HAP-1 (cell line): Measurements from ENCODE around the gene C2orf49.

Experiments used
- DNase-seq, 2 experiments: peaks; one replicate each; pipeline ENCODE4 v3.0.0-alpha.2; 2016 to 2020; ENCODE audit warnings: low spot score in 2 of 2
- H3K27me3 ChIP-seq: fragments of 250-450 bp; sonication (Bioruptor Pico); 2 replicates; pipeline ENCODE4 v1.5.1; 2020; ENCODE audit warnings: low read depth, mild to moderate bottlenecking, moderate library complexity
- H3K36me3 ChIP-seq: fragments of 250-450 bp; sonication (Bioruptor Pico); replicated peaks from 2 replicates; pipeline ENCODE4 v1.5.1; 2020; ENCODE audit warnings: mild to moderate bottlenecking
- H3K4me1 ChIP-seq: fragments of 250-450 bp; sonication (Bioruptor Pico); 2 replicates; pipeline ENCODE4 v1.5.1; 2020; ENCODE audit warnings: mild to moderate bottlenecking
- H3K4me3 ChIP-seq: fragments of 250-450 bp; sonication (Bioruptor Pico); 2 replicates; pipeline ENCODE4 v1.5.1; 2020; ENCODE audit warnings: mild to moderate bottlenecking, moderate library complexity
- H3K9me3 ChIP-seq: fragments of 250-450 bp; sonication (Bioruptor Pico); 2 replicates; pipeline ENCODE4 v1.5.1; 2020; ENCODE audit warnings: mild to moderate bottlenecking, moderate library complexity
- in situ Hi-C: fragments of 300-500 bp; cut with MboI; formaldehyde crosslinking; loops from 3 replicates; pipeline ENCODE4 v1.14.3; 2020; ENCODE audit warnings: low sequenced_read_pairs, inconsistent platforms, mixed read lengths

C2orf49 gene

DNA sequence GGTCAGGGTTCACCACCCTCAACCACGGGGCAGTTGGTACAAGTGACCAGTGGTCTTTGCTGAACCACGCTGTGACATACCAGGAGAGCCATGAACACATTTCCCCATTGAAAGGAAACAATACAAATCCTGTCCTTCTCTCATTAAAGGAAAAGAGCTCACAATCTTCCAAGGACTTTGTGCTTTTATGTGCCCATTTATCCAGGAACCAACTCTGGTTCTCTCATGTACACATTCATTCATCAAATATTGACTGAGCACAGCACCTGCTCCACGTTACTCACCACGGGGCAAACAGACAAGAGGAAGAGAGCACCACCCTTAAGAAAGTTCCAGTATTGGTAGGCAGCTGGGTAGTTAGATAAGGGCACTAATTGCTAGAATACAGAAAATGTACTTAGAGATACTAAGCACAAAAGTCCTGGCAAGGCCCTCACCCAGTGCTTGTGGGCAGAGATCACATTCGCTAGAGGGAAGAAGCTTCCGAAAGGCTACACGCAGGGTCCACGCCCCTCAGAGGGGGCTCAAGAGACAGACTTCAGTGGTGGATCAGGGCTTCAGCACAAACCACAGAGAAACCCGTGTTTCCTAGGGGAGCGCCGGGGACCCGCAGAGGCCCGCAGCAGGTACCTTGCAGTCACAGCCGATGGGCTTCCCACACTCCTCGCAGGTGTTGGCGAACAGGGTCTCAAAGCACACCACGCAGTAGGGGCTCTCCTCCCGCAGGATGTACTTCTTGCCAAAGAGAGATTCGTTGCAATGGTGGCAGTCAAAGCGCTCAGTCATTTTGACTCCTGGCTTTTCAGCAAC is 48.6 kb downstream of the C2orf49 start:
- in situ Hi-C loops, result no loop called here
- no peak overlapping the region for H3K4me3 ChIP-seq
- no peak for DNase-seq
- no peaks in the 10 kb centered on the region for H3K9me3 ChIP-seq
- peaks cover 46% of the 10 kb centered on the region for H3K36me3 ChIP-seq
- no peaks in the 10 kb centered on the region for H3K4me1 ChIP-seq
- H3K27me3 ChIP-seq, result no peaks in the 10 kb centered on the region

DNA sequence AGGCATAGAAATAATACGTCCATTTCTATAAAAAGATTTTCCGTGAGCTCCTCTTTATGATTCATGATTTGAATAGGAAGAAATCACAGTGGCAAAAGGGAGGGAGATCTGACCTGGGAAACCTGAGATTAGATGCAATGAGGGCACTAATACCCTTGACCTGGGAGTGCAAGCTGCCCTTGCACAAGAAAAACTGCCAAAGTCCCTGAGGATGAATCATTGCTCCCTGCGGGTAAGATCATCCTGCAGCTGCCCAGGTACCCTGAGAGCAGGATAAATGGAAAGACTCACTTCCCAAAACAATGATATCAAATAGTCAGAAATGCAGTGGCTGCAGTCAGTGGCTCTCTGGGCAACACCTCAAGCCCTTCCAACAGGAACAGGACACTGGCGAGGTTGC is 49.9 kb downstream of the C2orf49 start:
- Histone ChIP-seq H3K27me3 (no peaks in the 10 kb centered on the region), H3K9me3 (no peaks in the 10 kb centered on the region), H3K4me1 (no peaks in the 10 kb centered on the region), H3K36me3 (peaks cover 42% of the 10 kb centered on the region), H3K4me3 (no peak overlapping the region)
- no peak for DNase-seq
- in situ Hi-C loops, result no loop called here

DNA sequence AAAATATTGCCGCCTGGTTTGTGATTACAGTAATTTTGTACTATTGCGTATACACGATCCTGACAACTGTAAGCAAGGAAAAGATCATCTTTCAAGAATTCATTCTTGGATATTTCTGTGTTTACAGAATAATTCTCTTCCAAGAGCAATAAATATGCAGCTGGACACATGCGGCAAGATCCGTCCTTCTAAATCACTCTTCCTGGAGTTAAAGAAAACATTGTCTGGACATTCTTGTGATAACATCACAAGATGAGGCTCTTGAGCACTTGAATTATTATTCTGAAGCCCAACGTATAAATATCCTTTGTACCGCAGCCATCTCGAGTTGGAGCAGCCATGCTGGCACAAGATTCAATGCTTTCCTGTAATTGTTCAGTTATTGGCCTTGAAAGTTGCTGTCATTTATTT is 51.6 kb downstream of the C2orf49 start:
- Histone ChIP-seq H3K4me1 (no peaks in the 10 kb centered on the region), H3K4me3 (no peak overlapping the region), H3K36me3 (peaks cover 30% of the 10 kb centered on the region), H3K9me3 (no peaks in the 10 kb centered on the region), H3K27me3 (no peaks in the 10 kb centered on the region)
- in situ Hi-C loops, result no loop called here
- no peak for DNase-seq

DNA sequence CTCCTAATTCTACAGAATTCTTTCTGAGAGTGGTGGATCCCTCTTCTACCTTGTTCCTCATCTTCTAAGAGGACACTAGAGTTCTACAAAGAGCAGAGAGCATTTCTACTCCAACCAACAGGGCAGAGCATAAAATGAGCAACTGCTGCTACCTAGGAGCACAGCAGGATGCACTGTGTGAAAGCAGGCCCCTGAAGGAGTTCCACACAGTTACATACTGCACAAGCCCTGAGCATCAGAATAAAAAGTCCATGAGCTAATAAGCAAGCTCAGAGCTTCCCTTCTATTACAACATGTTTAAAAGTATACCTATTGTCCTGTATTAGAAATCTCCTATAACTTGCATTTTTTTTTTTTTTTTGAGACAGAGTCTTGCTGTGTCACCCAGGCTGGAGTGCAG is 53.1 kb downstream of the C2orf49 start:
- Histone ChIP-seq H3K36me3 (peaks cover 16% of the 10 kb centered on the region), H3K9me3 (no peaks in the 10 kb centered on the region), H3K4me3 (no peak overlapping the region), H3K27me3 (no peaks in the 10 kb centered on the region), H3K4me1 (no peaks in the 10 kb centered on the region)
- in situ Hi-C loops, result no loop called here
- no peak for DNase-seq

DNA sequence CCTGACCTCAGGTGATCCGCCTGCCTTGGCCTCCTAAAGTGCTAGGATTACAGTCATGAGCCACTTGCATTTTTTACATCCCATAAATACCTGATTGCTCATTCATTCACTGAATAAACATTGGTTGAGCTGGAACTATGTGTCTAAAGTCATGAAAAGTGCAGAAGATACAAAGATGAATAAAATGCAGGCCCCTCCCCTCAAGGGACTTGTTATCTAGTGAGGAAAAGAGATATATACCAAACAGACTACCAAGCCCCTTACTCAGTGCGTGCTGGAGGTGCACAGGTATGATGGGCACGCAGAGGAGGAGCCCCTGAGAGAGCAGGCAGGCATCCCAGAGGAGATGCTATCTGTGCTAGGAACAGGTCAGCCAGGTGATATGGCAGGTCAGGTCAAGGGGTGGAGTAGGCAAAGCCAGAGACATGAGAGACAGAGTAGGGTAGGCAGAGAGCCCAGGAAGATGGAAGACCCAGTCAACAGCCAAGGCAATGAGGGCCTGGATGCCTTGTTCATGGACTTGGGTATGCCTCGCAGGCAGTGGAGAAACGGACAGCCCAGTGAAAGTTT is 53.8 kb downstream of the C2orf49 start:
- in situ Hi-C loops, result no loop called here
- Histone ChIP-seq H3K4me3 (no peak overlapping the region), H3K9me3 (no peaks in the 10 kb centered on the region), H3K4me1 (no peaks in the 10 kb centered on the region), H3K36me3 (peaks cover 14% of the 10 kb centered on the region), H3K27me3 (no peaks in the 10 kb centered on the region)
- DNase-seq, result no peak

DNA sequence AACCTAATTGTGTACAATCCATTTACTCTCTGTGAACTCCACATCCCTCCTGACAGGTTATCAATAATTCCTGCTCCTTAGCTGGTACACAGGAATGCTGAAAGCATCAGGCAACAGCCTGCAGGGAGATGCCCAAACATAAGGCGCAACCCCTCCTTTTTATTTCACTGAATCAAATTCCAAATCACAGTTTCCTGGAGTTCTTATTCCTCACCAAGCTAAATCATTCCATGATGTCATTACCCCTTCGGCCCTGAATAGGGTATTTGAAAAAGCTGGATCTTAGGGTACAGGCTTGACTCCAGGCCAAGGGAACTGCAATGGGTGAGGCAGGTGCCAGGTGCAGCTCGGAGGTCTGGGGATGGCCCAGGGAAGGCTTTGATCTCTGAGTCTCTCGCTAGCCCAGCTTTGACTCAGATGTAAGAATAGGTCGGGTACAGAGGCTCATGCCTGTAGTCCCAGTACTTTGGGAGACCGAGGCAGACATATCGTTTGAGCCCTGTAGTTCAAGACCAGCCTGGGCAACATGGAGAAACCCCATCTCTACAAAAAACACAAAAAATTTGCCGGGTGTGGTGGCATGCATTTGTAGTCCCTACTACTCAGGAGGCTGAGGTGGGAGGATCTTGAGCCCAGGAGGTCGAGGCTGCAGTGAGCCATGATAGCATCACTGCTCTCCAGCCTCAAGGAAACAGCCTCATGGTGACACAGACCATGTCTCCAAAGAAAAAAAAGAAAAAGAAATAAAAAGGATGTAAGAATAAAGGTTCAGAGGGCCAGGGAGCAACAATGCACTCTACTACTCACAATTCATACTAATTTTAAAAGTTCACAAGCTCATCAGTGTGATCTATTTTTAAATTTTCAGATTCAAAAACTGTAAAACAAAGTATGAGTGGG is 54.7 kb downstream of the C2orf49 start:
- H3K36me3 ChIP-seq, result peaks cover 12% of the 10 kb centered on the region
- in situ Hi-C loops, result no loop called here
- no peak overlapping the region for H3K4me3 ChIP-seq

DNA sequence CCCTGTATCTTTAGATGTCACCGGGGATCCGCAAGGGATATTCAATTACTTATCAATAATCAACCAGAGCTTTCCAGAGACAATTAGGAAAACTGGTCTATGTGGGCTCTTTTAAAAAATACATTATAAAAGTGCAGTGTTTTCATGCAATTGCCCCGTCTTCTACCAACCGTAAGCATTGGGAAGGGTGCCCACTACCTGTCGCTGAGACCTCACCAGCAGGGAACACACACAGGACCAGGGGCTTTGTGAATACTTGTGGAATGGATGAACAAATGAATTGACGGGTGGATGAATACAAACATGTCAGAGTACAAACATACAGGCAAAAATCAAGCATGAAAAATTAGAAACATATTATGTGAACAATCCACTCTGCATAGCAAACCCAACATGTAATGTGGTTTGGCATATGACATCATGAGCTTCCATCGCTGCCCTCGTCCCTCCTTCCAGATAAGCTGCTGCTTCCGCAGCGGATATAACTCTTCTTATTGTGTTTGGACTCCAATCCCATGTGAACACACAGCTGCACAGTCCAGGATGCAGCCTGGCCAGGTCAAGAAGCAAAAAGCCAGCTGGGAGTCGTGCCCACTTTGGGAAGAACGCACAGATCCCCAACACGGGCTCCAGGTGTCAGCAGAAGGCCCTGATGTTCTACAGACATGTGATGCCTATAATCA is 56.2 kb downstream of the C2orf49 start:
- in situ Hi-C loops, result no loop called here

More for the DNA sequence above, 54.7 kb downstream of the C2orf49 start:
- Histone ChIP-seq H3K27me3 (no peaks in the 10 kb centered on the region), H3K4me1 (peaks cover under 1% of the 10 kb centered on the region), H3K9me3 (no peaks in the 10 kb centered on the region)
- DNase-seq, result no peak

DNA sequence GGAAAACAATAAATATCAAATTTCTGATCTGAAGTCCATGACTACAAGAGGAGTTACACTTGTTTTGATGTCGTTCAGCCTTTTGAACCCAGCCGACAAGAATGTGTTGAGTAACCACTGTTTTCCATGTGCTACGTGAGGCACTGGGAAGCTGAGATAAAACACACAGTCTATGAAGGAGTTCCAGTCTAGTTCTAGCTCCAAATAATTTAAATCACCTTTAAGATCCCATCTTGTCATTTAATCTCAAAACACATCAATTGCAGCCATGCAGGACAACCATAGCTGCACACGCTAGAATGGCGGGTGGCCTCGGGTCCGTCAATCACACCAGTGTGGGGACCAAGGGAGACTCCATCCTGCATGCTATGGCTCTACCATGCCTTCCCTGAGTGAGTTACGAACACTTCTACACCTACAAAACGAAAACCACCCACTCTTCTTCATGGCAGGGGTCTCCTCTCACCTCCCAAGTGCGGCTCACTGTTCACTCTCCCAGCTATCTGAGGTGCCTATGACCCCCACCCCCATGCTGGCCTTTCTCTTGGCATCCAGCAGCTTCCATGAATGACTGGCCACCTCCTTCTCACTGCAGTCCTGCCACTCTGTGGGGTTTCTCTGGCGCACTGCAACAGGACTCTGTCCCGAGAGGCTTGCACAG is 57.7 kb downstream of the C2orf49 start:
- Histone ChIP-seq H3K9me3 (no peaks in the 10 kb centered on the region), H3K4me3 (no peak overlapping the region), H3K4me1 (peaks cover 5% of the 10 kb centered on the region), H3K27me3 (no peaks in the 10 kb centered on the region), H3K36me3 (peaks cover 6% of the 10 kb centered on the region; the same call in 1 of the 2 replicates)
- in situ Hi-C loops, result no loop called here
- DNase-seq, result no peak

More for the DNA sequence above, 56.2 kb downstream of the C2orf49 start:
- H3K36me3 ChIP-seq, result peaks cover 6% of the 10 kb centered on the region; the same call in 1 of the 2 replicates
- H3K27me3 ChIP-seq, result no peaks in the 10 kb centered on the region
- H3K9me3 ChIP-seq, result no peaks in the 10 kb centered on the region
- no peak overlapping the region for H3K4me3 ChIP-seq
- peaks cover 5% of the 10 kb centered on the region for H3K4me1 ChIP-seq
- no peak for DNase-seq

DNA sequence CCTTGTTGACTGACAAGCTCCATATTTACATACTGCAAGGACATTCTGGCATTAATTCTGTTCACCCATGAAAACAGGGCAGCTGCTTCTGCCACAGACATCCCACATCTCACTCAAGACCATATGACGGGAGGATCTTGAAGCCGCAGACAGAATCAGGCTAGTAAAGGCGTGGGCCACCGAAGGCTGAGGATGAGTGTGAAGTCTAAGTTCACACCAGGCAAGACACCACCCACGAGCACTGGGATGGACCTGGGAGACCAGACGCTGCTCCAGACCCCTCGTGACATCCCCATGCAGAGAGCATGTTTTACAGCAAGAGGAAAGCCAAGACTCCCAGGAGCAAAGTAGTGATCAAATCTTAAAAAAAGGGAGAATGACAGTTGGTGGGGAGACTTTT is 58.4 kb downstream of the C2orf49 start:
- no peaks in the 10 kb centered on the region for H3K9me3 ChIP-seq
- DNase-seq, result no peak
- H3K4me3 ChIP-seq, result no peak overlapping the region
- H3K4me1 ChIP-seq, result peaks cover 5% of the 10 kb centered on the region
- in situ Hi-C loops, result no loop called here
- H3K27me3 ChIP-seq, result no peaks in the 10 kb centered on the region
- peaks cover 6% of the 10 kb centered on the region; the same call in 1 of the 2 replicates for H3K36me3 ChIP-seq

DNA sequence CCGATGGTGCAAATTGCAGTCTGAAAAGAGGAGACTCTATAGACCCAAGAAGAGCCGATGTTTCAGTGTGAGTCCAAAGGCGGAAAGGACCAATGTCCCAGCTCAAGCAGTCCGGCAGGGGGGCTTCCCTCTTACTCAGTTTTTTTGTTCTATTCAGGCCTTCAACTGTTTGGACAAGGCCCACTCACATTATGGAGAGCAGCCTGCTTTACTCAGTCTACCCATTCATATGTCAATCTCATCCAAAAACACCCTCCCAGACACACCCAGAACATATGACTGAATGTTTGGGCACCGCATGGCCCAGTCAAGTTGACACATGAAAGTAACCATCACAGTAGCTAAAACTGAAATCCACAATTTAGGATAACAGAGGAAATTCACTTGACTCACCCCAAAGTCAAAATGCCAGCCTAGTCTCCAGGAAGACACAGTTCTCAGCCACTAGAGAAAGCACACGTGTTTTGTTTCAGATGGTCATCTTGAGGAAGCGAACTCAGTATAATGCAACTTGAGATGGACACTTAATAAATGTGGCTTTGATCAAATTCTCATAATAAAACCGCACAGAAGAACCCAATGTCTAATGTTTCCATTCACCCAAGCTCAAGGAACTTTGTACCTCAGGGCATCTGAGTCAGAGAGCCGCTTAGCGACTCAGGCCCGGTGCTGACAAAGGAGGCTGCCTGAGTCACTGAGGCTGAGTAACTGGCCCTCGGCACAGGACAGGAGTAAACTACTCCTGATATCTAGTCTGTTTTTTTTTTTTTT is 59.1 kb downstream of the C2orf49 start:
- Histone ChIP-seq H3K9me3 (no peaks in the 10 kb centered on the region), H3K27me3 (no peaks in the 10 kb centered on the region), H3K4me3 (peak overlapping the region; percentile 93; the same call in 1 of the 2 replicates), H3K36me3 (peaks cover 6% of the 10 kb centered on the region; the same call in 1 of the 2 replicates), H3K4me1 (peaks cover 5% of the 10 kb centered on the region)
- in situ Hi-C loops, result no loop called here
- peak; percentile 55 to 67 for DNase-seq

DNA sequence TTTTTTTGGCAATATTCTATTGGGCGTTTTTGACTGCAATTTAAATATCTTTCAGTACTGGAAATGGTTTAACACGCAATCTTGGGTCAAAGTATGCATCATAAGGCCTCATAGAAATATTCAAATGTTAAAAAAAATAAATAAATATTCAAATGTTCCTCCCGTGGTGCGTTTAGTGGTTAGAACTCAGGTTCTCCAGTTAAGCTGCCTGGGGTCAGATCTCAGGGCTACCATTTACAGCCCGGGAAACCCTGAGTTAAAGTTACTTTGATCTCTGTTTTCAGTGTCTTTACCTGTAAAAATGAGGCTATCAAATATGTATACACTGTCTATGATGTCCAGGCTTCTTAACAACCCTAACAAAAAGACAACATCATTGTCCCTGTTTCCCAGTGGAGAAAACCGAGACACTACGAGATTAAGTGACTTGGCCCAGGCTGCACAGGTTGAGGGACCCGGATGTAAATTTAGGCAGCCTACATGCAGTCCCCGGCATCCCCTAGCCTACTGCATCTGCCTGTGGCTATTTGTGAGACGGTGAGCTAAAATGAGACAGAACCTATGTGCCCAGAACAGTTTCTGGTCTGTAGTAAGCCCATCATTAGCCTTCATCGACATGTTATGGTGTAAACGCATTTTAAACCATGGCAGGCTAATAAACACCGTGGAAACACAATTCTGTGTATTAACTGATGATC is 59.8 kb downstream of the C2orf49 start:
- peak overlapping the region; percentile 93 for H3K4me3 ChIP-seq
- no peaks in the 10 kb centered on the region for H3K9me3 ChIP-seq
- peaks cover 6% of the 10 kb centered on the region; the same call in 1 of the 2 replicates for H3K36me3 ChIP-seq
- no peaks in the 10 kb centered on the region for H3K27me3 ChIP-seq
- in situ Hi-C loops, result no loop called here
- H3K4me1 ChIP-seq, result peaks cover 5% of the 10 kb centered on the region
- DNase-seq, result peak; percentile 42 to 69

DNA sequence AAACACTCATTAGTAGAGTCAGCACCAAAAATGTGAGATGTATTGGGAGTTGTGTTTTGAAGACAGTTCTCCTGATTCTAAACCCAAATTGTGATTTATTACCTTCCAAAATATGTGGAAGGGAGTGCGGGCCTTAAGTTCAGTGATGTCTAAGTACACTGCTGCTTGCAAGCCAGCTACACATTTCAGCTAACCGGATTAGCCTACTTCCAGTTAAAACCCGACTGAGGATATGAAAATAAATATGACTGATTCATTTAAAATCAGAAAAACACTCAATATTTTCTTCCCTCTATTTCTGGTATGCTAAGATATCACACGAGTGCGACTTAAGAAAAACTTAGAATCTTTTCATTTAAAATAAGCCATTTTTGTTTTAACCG is 60.6 kb downstream of the C2orf49 start:
- H3K36me3 ChIP-seq, result peaks cover 6% of the 10 kb centered on the region; the same call in 1 of the 2 replicates

More for the DNA sequence above, 60.6 kb downstream of the C2orf49 start:
- Histone ChIP-seq H3K4me3 (peak overlapping the region; percentile 93), H3K4me1 (peaks cover 5% of the 10 kb centered on the region), H3K27me3 (no peaks in the 10 kb centered on the region), H3K9me3 (no peaks in the 10 kb centered on the region)
- DNase-seq, result peak in 1 of 2 experiments; percentile 24
- in situ Hi-C loops, result no loop called here
